Stimulated activated CD8-positive, alpha-beta memory T cell treated with anti-CD3 and anti-CD28 coated beads, Interleukin-15, amount 100 ng/mL, for 24 hours (primary cell): Measurements from ENCODE around the gene EPHA2.
A peak's percentile ranks its signal among the peaks of the same experiment; 100 is the strongest.

Experiments
- DNase-seq: peaks from one replicate; pipeline ENCODE4 v3.0.0-alpha.2; 2020; ENCODE audit warnings: low read depth

EPHA2 gene

DNA sequence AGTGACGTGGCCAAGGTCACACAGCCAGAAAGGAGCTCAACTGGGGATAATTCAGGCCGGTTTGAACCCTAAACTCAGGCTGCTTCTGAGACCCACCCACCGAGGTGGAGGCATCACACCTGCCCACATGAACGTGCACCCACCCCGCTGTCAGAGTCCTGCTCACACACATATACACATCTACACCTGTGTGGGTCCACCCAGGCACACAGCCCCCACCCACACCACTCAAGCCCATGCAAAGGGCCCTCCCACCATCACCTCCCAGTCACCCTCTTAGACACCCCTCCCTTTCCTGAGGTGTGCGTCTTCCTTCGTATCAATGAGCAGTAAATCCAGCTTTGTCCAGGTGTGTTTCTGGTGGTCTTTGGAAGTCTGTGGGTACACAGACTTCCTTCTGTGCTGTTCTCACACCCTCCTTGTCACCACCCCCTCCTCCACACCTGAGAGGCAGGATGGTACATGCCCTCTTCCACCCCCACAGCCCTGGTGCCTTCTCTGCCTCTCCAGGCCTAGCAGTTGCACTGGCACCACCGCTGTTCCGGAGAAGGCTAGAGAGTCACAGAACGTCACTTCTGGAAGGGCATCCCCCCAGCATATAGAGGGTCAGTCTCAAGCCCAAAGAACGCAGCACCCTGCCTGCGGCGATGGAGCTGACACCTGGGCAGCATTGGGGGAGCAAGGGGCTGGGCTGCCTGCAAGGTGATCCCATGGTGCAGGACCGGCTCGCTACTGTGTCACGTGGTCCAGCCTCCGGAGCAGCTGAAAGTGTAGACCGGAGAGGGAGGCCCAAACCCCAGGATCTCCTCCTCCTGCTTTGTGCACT lies 63.6 kb downstream of the EPHA2 start:
- DNase-seq: no peak

DNA sequence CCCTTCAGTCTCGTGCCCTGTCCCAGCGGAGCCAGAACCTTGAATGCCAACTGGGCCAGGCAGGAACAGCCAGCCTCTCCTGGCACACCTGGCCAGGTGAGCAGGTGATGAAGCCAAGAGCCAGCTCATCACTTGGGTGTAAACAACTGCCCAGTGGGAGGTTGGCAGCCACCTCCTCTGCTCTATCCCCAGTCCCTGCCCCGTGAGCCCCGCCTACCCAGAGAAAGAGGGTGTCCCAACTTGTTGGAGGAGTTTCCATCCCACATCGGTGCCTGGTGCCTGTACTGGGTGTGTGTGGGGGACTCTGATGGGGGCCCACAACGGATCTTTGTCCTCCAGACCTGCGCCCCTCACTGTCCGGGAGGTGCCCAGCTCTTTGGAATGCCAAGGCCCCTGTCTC lies 64.6 kb downstream of the EPHA2 start:
- DNase-seq: no peak

DNA sequence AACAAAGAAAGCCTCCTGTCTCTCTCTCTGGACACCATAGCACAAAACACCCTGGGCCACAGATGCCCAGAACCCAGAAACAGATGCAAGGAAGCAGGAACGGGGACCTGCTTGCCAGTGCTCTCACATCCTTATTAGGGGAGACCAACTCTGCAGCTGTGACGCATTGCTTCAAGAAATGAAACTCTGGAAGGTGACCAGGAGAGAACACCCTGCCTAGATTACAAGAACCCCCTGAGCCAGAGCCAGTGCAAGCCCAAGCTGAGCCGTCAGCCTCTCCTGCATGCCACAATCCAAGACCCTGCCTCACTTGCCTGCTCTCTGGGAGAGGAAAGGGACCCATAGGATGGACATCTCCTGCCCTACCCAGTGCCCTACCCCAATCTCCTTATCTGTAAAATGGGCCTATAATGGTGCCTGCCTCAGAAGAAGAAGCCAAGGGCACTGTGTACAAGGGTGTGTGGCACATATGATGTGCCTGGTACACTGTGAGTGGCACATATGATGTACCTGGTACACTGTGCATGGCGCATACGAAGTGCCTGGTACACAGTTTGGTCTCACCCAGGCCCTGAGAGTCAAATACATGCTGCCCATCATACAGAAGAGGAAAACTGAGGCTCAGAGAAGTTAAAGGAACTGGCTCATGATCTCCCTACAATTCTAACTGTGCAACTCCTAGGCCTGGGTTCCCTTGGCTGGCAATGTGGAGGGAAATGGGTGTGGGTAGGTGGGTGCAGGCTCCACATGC lies 65.6 kb downstream of the EPHA2 start:
- DNase-seq: no peak

DNA sequence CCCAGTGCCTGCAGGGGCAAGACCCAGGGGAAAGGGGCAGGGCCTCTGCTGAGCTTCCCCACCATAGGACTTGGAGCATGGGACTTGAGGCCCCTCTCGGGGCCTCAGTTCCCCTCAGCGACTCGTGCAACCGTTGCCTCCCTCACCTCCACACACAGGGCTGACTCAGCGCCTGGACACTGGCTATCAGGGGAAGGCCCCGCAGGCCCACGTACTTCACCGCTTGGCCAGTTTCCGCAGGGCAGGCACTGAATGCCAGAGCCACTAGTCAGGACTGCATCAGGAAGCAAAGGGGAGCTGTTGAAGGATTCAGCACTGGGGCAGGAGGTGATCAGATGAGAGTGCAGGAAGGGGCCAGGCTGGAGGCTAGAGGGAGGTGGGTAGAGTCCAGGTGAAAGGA lies 66.9 kb downstream of the EPHA2 start:
- no peak for DNase-seq

DNA sequence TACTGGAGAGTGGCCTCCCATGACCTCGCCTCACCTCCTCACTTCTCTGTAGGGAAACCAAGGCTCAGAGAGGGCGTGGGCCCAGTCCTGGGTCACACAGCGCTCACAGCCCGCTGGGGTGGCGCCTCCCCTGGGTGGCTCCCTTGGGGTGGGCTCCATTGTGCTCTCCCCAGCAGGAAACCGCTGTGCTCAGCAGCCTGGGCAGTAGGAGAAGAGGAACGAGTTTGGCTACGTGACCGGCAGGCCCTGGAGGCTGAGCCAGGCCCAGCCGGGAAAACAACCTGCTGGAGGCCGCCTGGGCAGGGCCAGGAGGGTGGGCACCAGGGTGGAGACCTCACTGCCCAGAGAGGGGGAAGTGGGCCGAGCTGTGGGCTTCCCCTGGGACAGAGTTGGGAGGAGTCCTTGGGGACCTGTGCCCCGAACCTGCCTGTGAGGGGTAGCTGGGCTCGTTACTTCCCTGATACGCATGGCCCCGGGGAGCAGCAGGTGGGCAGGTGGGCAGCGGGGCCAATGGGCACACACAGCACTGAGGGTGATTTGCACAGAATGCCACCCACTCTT lies 67.4 kb downstream of the EPHA2 start:
- no peak for DNase-seq

DNA sequence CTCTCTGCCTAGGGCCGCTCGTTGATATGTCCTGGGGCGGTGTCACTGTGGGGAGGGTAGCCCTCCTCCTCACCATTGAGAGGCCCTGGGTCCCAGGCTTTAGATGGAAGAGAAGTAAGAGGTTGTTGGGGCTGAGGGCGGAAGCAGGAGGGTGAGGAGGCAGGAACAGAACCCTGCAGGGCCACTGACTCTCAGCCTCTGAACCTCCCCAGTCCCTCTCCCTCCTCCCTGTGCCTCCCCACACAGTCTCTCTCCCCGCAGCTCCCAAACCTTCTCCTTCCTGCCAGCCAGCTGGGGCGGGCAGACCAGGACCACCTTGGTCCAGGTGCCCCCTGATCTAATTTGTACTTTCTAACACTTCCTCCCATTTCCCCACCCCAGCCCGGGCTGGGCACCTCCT lies 68.1 kb downstream of the EPHA2 start:
- DNase-seq: no peak

DNA sequence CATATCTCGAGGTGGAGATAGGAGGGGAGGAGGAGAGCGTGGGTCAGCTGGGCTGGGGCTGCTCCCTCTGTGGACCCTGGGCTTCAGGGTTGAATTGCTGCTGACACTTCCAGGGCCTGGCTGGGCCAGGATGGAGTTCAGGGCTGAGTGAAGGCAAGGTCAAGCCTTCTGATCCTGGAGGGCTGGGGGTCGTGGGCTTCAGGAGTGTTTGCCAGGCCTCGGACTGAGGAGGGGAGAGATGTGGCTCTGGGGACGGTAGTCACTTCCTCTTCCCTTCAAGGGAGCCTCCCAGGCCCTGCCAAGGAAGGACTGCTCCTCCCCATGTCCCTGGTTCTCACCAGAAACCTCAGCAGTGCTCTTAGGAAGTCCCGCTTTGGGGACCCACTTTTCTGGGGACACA lies 70.3 kb downstream of the EPHA2 start:
- DNase-seq: no peak

DNA sequence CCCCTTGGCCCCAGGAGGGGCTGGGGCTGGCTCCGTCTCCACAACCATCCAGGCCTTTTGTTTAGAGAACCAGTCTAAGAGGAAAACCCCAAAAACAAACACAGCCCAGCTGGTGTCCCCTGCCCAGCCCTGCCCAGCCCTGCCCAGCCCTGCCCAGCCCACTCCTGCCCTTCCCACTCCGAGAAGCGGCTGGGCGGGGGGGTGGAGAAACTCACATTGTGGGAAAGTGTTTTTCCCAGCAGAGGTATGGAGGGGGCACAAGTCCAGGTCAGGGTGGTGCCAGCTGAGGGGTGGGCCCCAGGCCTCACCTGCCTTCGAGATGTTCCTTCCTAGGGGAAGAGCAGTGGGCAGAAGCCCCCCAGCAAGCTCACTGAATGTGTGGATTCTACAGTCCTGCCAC lies 72.4 kb downstream of the EPHA2 start:
- DNase-seq: no peak

DNA sequence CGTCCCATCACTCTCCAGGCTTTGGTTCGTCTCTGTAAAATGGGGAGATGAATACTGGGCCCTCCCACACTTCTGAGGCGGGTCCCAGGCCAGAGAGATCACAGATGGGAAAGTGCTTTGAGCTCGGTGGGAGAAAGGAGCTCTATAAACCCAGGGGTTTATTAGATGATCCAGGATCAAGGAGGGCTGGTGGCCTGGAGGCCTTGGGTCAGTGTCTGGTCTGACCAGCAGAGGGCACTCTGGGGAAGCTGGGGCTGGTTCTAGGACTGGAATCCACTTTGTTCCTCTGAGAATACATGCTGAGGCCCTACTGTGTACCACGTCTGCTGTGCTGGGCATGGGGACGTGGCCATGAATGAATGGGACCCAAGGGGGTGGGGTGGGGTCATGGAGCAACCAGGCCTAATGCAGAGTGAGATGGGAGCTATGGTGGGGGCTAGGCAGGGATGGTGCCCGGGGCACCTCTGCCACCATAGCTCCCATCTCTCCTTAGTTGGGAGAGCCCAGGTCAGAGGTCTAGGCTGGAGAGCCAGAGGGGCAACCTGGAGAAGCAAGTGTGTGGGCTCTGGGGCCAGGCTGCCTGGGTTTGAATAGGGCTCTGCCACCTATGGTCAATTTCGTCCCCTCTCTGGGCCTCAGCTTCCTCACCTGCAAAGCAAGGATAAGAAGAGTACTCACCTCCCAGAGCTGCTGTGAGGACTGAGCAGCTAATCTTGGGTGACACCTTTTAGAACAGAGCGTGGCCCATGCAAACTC lies 73.4 kb downstream of the EPHA2 start:
- DNase-seq: peak; percentile 40

DNA sequence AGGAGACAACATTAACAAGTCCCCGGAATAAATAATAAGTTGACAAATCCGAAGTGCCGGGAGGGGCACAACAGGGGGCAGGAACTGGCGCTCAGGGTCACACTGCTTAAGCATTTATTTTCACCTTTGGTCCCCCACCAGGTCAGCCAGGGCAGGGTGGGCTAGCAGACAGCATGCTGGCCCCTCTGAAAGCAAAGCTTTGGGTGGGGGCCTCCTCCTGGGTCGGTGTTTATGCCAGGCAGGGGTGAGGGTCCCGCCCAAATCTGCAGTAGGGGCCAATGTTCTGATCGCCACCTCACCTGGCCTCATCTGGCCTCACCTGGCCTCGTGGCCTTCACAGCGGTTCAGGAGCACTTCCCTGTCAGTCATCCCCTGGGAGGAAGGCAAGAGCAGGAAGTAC lies 74.2 kb downstream of the EPHA2 start:
- no peak for DNase-seq

DNA sequence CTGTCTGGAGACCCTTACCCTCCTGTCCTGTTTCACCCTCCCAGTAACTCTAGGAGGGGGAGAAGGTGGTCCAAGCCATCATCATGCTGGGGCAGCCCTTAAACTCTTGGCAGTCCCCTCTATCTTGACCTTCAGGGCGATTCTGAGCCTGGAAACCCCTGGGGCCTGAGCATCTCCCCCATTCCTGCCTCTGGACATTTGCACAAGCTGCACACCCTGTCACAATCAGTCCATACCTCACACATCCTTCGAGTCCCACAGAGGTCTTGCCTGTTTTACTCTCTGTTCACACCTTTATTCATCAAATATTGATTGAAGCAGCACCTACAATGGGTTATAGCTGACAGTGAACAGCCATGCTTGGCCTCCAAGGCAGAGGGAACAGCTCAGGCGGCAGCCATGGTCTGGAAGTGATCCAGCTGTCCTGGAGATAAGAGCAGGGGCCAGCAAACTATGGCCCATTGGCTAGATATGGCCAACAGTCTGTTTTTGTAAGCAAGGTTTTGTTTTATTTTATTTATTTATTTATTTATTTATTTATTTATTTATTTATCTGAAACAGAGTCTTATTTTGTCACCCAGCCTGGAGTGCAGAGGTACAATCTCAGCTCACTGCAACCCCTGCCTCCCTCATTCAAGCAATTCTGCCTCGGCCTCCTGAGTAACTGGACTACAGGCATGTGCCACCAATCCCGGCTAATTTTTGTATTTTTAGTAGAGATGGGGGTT lies 75.3 kb downstream of the EPHA2 start:
- DNase-seq: no peak

DNA sequence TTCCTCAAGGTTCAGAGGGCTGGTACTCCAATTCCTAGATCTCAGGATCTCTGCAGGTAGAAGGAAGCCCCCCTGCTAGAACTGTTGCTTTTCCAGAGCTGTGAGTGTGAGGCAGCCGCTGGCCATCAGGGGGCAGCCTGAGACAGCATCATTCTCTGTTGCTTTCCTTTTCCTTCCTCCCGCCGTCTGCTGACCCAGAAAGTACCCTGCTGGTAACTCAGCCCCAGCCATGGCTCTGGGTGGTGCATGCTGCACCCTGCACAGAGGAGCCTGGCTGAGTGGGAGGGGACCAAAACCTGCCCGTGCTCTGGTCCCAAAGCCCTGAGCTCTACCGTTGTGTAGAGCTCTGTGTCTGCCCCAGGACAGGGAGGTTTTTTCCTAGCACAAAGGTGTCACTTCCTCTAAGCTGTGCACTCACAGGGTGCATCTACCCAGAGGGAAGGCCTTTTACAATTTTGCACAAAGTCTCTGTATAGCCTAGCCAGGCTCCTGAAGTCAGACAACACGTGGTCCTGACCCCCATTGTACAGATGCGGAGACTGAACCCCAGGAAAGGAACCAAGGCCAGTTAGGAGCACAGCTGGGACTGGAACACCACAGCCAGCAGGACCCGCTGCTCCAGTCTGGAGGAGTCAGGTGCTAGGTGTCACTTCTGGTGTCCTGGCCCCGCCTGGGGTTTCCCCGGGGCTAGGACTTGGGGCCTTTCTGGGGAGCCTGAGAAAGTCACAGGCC lies 76.8 kb downstream of the EPHA2 start:
- peak; percentile 30 for DNase-seq

DNA sequence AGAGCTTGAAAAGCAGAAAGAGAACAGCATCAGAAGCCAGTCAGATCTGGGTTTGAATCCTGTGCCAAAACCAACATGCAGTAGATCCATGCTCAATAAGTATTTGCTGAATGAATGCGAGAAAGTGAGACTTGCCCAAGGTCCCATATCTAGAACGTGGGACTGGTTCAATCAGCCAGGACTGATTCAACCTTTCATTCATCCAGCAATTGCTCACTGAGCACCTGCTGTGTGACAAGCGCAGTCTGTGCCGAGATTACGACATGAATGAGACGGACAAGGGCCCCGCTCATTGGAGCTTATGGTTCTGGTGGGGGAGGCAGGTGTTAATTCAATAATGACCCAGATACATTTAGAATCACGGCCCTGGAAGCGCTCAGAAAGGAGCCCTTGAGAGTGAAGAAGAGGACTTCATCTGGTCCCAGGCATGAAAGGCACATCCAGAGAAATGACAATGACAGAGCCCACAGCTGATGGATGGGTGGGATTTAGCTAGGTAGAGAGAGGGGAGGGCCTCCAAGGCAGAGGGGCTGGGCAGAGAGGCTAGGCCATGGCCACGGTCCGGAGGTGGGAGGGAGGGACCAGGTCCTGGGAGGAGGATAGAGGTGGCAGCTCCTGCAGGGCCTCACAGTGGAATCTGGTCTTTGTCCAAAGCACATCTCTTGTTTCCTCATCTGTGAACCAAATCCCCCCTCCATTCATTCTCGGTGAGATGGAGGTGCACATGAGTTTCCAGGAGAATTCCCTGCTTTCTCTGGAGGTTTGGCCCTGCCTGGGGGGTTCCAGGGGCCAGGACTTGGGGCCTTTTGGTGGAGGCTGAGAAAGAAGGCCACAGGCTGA lies 78.2 kb downstream of the EPHA2 start:
- no peak for DNase-seq

DNA sequence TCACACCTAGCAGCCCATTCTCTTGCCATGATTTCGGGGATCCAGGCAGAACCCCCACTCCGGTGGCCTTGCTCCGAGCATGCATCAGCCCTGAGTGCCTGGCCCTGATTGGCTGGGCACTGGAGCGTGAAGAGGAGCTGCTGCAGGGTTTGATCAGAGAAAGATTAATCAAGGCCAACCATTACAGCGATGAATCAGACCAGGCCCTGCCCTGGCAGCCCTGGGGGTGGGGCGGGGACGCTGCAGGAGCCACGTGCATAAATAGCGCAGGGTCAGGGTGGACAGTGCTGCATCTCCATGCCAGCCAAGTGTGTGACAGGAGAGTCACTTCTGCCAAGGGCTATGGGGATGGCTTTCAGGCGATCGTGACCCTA lies 79.0 kb downstream of the EPHA2 start:
- DNase-seq: no peak

DNA sequence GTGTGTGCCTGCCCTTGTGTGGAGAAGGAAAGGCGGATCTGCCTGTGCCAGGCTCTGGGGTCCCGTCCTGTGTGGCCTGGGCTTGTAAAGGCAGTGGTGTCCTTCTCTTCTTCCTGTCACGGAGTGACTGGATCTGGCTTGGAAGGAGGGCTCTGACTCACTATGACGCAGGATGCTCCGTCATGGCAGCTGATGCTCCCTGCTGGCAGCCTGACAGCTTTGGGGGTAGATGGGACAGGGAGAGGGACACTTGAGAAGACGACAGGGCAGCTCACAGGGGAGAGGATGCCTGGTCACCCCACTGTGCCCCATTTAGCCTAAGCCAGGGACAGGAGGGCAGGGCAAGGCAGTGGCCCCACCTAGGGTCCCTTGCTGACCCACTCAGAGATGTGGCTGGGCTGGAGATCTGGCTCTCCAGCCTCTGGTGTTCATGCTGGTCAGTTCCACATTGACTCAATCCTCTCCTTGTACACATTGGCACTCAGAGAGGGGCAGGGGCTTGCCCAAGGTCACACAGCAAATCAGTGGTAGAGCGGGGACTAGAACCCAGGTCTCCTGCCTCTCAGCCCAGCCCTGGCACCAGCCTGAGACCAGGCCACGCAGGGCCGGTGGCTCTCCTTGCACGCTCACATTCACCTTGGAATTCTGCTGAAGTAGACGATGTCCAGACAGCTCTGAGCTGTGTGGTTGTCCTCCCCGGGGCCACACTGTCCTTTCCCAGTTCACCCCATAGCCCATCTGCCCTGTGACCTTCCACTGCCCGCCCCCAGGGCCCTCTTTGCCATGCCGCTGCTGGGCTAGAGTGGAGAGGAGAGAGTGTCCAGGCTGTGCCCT lies 79.6 kb downstream of the EPHA2 start:
- DNase-seq: no peak

DNA sequence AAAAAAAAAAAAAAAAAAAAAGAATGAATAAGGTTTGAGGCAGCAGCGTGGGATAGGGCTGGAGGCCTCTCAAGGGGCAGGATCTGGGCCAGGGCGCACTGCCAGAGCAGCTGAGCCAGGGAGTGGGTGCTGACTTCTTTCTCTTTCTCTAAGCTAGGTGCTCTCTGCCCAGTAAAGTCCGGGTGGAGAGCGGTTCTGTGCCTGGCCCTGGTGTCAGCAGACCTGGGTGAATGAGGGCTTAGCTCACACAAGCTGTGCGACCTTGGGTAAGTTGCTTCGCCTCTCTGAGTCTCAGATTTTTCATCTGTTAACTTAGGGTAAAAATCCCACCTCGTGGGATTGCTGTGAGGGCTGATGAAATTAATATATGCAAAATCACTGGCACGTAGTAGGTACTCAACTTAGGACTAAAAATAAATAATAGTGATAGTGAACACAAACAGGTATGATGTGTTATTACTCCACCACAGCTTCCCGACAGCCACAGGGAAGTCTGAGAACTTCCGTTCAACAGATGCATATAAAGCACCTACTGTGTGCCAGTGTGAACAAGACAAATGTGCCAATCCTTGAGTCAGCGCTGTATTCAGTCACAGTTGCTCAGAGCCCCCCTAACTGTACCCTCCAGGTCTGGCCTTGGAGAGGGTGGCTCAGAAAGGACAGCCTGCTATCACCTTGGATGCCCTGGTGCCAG lies 80.4 kb downstream of the EPHA2 start:
- DNase-seq: no peak
